Naive thymus-derived CD8-positive, alpha-beta T cell (primary cell): ENCODE data around the gene ITPKB. TPM values are rescaled to one million over a fixed set of nuclear protein-coding genes. Genes with fewer than 3 reads are reported as not detected.

Experiments
- ATAC-seq, 2 donors: fragments of 150-1000 bp; cut with Tn5 transposase in 1 of 2; sonication (Bioruptor Pico), chemical (Tn5 transposase) in 1 of 2; 1 replicate in 1 of 2; 2 replicates in 1 of 2; pipeline ENCODE4 v1.10.0; 2021; ENCODE audit warnings: mild to moderate bottlenecking in 2 of 2, moderate library complexity in 2 of 2
- POLR2A ChIA-PET: fragments of 350-600 bp; sonication (Branson Sonifier 250); formaldehyde crosslinking; loops from one replicate; lab custom pipeline; 2021; ENCODE audit warnings: antibody characterized with exemption; lab: Charles Lee
- DNase-seq, 10 donors: peaks; one replicate each; pipeline versions ENCODE4 v3.0.0 to v3.0.0-alpha.2; 2020 to 2022
- H3K27ac Mint-ChIP-seq, 10 donors: one replicate each; pipeline ENCODE4 v1.8.0; 2020 to 2022; ENCODE audit warnings: mild to moderate bottlenecking in 10 of 10, mixed read lengths in 10 of 10, moderate library complexity in 4 of 10, inconsistent platforms in 1 of 10
- H3K27me3 Mint-ChIP-seq, 5 donors: one replicate each; pipeline ENCODE4 v1.8.0; 2021 to 2022; ENCODE audit warnings: mixed read lengths in 5 of 5
- H3K36me3 Mint-ChIP-seq, 3 donors: one replicate each; pipeline ENCODE4 v1.8.0; 2020 to 2022; ENCODE audit warnings: mixed read lengths in 3 of 3, mild to moderate bottlenecking in 2 of 3, inconsistent platforms in 1 of 3
- H3K4me1 Mint-ChIP-seq, 4 donors: one replicate each; pipeline ENCODE4 v1.8.0; 2021 to 2022; ENCODE audit warnings: mixed read lengths in 4 of 4
- H3K4me3 Mint-ChIP-seq, 10 donors: one replicate each; pipeline ENCODE4 v1.8.0; 2020 to 2022; ENCODE audit warnings: mild to moderate bottlenecking in 10 of 10, mixed read lengths in 10 of 10, moderate library complexity in 6 of 10, inconsistent platforms in 1 of 10
- H3K9me3 Mint-ChIP-seq, 9 donors: one replicate each; pipeline ENCODE4 v1.8.0; 2020 to 2022; ENCODE audit warnings: mixed read lengths in 9 of 9, mild to moderate bottlenecking in 3 of 9, inconsistent platforms in 1 of 9, moderate library complexity in 1 of 9
- polyA plus RNA-seq, 3 donors: library from polyadenylated mRNA; unstranded; fragments of 300-500 nt; fragmentation: Illumina TruSeq; gene quantifications; one replicate each; pipeline ENCODE4 v1.2.3, GENCODE V29; 2021
- total RNA-seq, 8 experiments: library from RNA in 2 of 8; stranded (reverse) in 2 of 8; gene quantifications; one replicate each; pipeline ENCODE4 v1.2.3 and lab custom pipeline; 2021 to 2026

ITPKB gene
- total and polyA plus RNA-seq, 5 experiments from 2014 or later: 72.3 to 185 (median 74.3) TPM

DNA sequence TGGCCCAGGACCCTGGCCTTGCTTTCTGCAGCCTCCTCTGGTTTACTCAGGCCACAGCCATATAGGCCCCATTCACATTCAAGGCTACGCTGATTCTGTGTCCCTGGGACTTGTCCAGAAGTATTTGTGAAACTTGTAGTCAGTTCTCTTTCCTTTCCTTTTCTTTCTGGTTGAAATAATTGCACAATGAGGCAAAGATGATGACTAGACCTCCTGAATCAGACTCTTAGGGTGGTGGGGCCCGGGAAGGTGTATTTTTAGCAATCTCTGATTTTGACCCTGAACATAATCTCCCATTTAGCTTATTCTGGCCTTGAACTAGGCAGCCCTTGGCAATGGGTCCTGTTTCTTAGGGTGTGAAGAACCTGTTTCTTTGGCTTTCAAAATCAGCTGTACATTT lies 150.6 kb downstream of the ITPKB start:
- no peaks in the 10 kb centered on the region for H3K9me3 Mint-ChIP-seq
- no peak overlapping the region for H3K27ac Mint-ChIP-seq
- peaks cover 2 to 17% (median 8%) of the 10 kb centered on the region in 5 donors for H3K27me3 Mint-ChIP-seq
- H3K36me3 Mint-ChIP-seq: no peaks in the 10 kb centered on the region
- DNase-seq (no peak), ATAC-seq (no peak)
- H3K4me1 Mint-ChIP-seq: no peaks in the 10 kb centered on the region
- H3K4me3 Mint-ChIP-seq: no peak overlapping the region
- POLR2A ChIA-PET: no interaction called here

DNA sequence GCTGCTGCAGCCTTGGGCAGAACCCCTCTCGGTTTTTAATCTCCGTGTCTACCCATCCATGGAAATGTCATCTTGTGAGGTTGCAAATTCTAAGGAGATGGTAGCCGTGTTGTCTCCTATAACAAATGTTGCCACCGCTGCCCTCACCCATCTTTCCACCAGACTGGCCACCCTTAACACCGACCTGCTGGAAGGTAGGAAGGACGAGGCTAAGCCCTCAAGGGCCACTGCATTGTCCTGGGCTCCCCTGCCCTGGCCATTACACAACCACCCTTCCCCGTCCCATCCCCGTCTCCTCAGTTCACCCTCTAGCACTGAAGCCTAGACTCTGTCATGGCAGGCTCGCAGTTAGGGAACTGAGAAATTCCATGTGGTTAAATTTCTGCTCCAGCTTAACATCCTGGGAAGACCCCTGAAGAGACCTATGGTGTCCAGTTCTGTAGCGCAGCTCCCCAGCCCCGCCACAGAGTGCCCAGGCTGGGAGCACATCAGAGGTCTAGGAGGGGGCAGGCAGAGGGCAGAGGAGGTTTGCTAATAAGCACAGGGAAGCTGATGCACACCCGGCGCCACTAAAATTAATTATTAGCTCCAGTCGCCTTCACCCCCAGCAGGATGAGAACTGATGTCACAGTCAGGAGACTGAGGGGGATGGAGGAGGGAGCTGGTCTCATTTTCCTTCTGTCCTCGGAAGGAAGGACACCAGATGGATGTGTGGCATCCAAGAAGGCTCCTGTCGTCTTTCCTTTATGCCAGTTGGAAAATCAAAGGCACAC lies 152.2 kb downstream of the ITPKB start:
- H3K4me1 Mint-ChIP-seq: no peaks in the 10 kb centered on the region
- no peaks in the 10 kb centered on the region for H3K36me3 Mint-ChIP-seq
- ATAC-seq (no peak), DNase-seq (no peak)
- POLR2A ChIA-PET: no interaction called here
- no peaks in the 10 kb centered on the region for H3K9me3 Mint-ChIP-seq
- H3K27me3 Mint-ChIP-seq: peaks cover 0 to 11% (median 5%) of the 10 kb centered on the region in 5 donors
- no peak overlapping the region for H3K27ac Mint-ChIP-seq
- H3K4me3 Mint-ChIP-seq: no peak overlapping the region

DNA sequence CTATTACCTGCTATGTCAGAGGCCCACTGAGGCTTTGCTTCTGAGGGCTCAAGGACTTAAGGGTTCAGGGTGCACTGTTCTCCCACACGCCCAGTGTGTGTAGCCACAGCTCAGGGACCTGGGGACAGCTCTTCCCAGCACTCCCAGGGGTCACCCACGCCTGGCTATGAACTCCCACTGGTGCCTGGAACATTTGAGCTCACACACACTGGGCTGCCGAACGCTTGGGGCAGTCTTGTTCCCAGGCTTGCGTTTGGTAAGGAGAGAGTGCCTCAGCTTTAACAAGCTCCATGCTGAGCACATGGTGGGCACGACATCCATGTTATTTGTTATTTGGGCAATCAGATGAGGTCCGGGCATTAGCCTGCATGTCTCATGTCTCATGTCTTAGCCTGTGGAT lies 153.0 kb downstream of the ITPKB start:
- Mint-ChIP-seq H3K4me3 (no peak overlapping the region), H3K27ac (no peak overlapping the region), H3K9me3 (no peaks in the 10 kb centered on the region), H3K36me3 (no peaks in the 10 kb centered on the region), H3K27me3 (peaks cover 0 to 11% (median 3%) of the 10 kb centered on the region in 5 donors), H3K4me1 (no peaks in the 10 kb centered on the region)
- POLR2A ChIA-PET: no interaction called here
- no peak for DNase-seq
- no peak for ATAC-seq

DNA sequence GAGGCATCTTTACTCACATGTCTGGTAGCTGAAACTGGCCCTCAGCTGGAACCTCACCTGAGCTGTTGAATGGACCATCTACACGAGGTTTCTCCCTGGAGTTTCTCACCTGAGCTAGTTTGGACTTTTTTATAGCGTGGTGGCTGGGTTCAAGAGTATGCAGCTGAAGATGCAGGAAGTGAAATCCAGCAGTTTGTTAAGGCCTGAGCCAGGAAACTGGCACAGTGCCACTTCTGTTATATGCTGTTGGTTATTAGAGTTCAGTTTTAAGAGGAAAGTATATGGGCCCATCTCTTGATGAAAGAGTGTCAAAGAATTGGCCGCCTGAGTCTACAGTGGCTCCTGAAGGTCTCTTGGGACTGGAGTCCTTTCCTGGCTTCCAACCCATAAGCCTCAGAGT lies 154.9 kb downstream of the ITPKB start:
- Mint-ChIP-seq H3K4me3 (no peak overlapping the region), H3K27ac (no peak overlapping the region), H3K27me3 (peaks cover 0 to 6% (median 0%) of the 10 kb centered on the region in 5 donors), H3K36me3 (no peaks in the 10 kb centered on the region), H3K9me3 (no peaks in the 10 kb centered on the region), H3K4me1 (no peaks in the 10 kb centered on the region)
- ATAC-seq (no peak), DNase-seq (no peak)
- POLR2A ChIA-PET: no interaction called here

DNA sequence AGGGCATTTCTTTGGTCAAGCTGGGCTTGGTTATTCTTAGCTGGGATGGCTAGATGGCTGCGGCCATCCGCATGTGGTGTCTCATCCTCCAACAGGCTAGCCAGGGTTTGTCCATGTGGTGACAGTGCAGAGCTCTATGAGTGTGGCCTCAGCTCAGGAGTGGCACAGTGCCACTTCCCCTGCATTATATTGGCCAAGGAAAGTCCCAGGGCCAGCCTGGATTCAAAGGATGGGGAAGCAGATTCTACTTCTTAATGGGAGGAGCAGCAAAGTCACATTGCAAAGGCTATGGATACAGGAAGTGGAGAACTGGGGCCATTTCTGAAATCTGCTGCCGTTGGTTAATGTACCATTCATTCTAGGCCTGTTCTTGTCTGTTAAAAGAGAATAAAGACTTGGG lies 156.1 kb downstream of the ITPKB start:
- Mint-ChIP-seq H3K4me1 (no peaks in the 10 kb centered on the region), H3K27ac (no peak overlapping the region), H3K36me3 (no peaks in the 10 kb centered on the region), H3K27me3 (peaks cover 0 to 8% (median 0%) of the 10 kb centered on the region in 5 donors), H3K4me3 (no peak overlapping the region), H3K9me3 (no peaks in the 10 kb centered on the region)
- ATAC-seq: no peak
- POLR2A ChIA-PET: no interaction called here
- no peak for DNase-seq

Other genes starting within 250 kb of the ITPKB start
- gene STUM, start 190.5 kb downstream of the ITPKB start, total RNA-seq: under 1 TPM; 0.14 to 0.65 TPM
- not detected for gene STUM, start 190.5 kb downstream of the ITPKB start, polyA plus RNA-seq
- gene PSEN2, start 131.3 kb upstream of the ITPKB start, total RNA-seq: 1 to 10 TPM; 3.7 to 3.9 TPM
- 1 to 10 TPM; 1.5 to 3.8 (median 2.5) TPM for gene PSEN2, start 131.3 kb upstream of the ITPKB start, polyA plus RNA-seq
- gene COQ8A, start 201.0 kb upstream of the ITPKB start, total RNA-seq: 10 to 100 TPM; 77.9 to 78.6 TPM
- 10 to 100 TPM; 37.7 to 74.2 (median 63.8) TPM for gene COQ8A, start 201.0 kb upstream of the ITPKB start, polyA plus RNA-seq